Skin of body (tissue), 2 donors: ENCODE results near the gene GBX2. TPM values are rescaled to one million over a fixed set of nuclear protein-coding genes. Genes with fewer than 3 reads are reported as not detected.

Experiments
- DNase-seq: peaks from one replicate; lab custom pipeline; 2025; lab: John Stamatoyannopoulos, UW
- total RNA-seq: library from RNA; depleted of rRNA; stranded (reverse); fragments of >200 nt; gene quantifications from one replicate; pipeline ENCODE4 v1.2.3, GENCODE V29; 2014

GBX2 gene
- total RNA-seq, 1 donor from 2014 or later, result not detected

- DNase-seq, result no peak
These were observed 12.8 kb upstream of the GBX2 start for GRCh38 chr2:236180831-236181453.

GRCh38 chr2:236180076-236180816 lies 12.1 kb upstream of the GBX2 start:
- peak; percentile 44 for DNase-seq

GRCh38 chr2:236179236-236180075 lies 11.3 kb upstream of the GBX2 start:
- no peak for DNase-seq

- no peak for DNase-seq
These were observed 10.7 kb upstream of the GBX2 start for GRCh38 chr2:236178890-236179235.

GRCh38 chr2:236177967-236178889 lies 10.0 kb upstream of the GBX2 start:
- DNase-seq, result peak; percentile 8

- no peak for DNase-seq
These were observed 9.4 kb upstream of the GBX2 start for GRCh38 chr2:236177604-236177966.

- DNase-seq, result no peak
These were observed 8.8 kb upstream of the GBX2 start for GRCh38 chr2:236176951-236177350.

GRCh38 chr2:236176417-236176816 lies 8.2 kb upstream of the GBX2 start:
- DNase-seq, result no peak

- DNase-seq, result no peak
These were observed 7.5 kb upstream of the GBX2 start for GRCh38 chr2:236175548-236176150.

GRCh38 chr2:236173729-236174607 lies 5.8 kb upstream of the GBX2 start:
- no peak for DNase-seq

- DNase-seq, result no peak
These were observed 5.0 kb upstream of the GBX2 start for GRCh38 chr2:236173036-236173728.

GRCh38 chr2:236172255-236173035 lies 4.3 kb upstream of the GBX2 start:
- DNase-seq, result no peak

- peak; percentile 30 for DNase-seq
These were observed 3.6 kb upstream of the GBX2 start for GRCh38 chr2:236171680-236172254.

- no peak for DNase-seq
These were observed 3.0 kb upstream of the GBX2 start for GRCh38 chr2:236171181-236171679.

- DNase-seq, result no peak
These were observed 2.5 kb upstream of the GBX2 start for GRCh38 chr2:236170590-236171165.

- DNase-seq, result no peak
These were observed 1.8 kb upstream of the GBX2 start for GRCh38 chr2:236169741-236170589.
